Activated T-cell treated with anti-CD3 and anti-CD28 coated beads, Interleukin-2, amount 50 U/mL, for 4 hours (primary cell): ENCODE results near the gene NXF1. TPM values are rescaled to one million over a fixed set of nuclear protein-coding genes. Genes with fewer than 3 reads are reported as not detected.

Experiments
- ATAC-seq, 2 donors: fragments of 200-7000 bp; cut with Tn5 transposase; one replicate each; pipeline ENCODE4 v1.10.0; 2021
- DNase-seq: peaks from one replicate; pipeline ENCODE4 v3.0.0-alpha.2; 2020
- H3K27me3 Mint-ChIP-seq: one replicate; pipeline ENCODE4 v1.8.0; 2021; ENCODE audit warnings: low read depth, mixed read lengths
- H3K36me3 Mint-ChIP-seq: one replicate; pipeline ENCODE4 v1.8.0; 2022; ENCODE audit warnings: mixed read lengths; ENCODE audit not compliant: insufficient read depth
- H3K4me1 Mint-ChIP-seq: one replicate; pipeline ENCODE4 v1.8.0; 2021; ENCODE audit warnings: low read depth, mixed read lengths
- H3K4me3 Mint-ChIP-seq: one replicate; pipeline ENCODE4 v1.8.0; 2021; ENCODE audit warnings: mild to moderate bottlenecking, moderate library complexity, mixed read lengths
- H3K9me3 Mint-ChIP-seq: one replicate; pipeline ENCODE4 v1.8.0; 2021; ENCODE audit warnings: mixed read lengths
- total RNA-seq, 3 donors: library from RNA; stranded (reverse); gene quantifications; one replicate each; pipeline ENCODE4 v1.2.1, GENCODE V29; 2021

Gene NXF1
- total RNA-seq, 3 donors from 2014 or later, result 138 to 180 (median 158) TPM

DNA sequence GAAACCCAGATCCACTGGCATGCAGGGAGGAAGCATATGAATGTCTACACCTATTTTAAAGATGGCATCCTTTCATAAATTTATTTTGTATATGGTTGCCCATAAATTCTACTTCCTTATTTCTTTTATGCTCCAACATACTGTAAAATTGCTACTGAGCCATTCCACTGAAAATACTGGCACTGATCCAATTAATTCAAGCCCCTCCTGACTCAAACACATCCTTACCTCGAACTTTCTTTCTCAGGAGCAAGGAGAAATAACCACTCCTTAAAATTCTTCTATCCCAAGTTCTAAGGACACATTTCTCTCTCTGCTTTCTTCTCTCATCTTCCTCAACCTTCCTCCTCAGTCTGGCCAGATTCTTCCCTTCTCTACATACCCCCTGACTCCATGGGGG, 5.5 kb upstream of the NXF1 start:
- peaks cover 9% of the 10 kb centered on the region for H3K4me1 Mint-ChIP-seq
- no peak for ATAC-seq
- no peaks in the 10 kb centered on the region for H3K36me3 Mint-ChIP-seq
- H3K27me3 Mint-ChIP-seq, result no peaks in the 10 kb centered on the region
- no peak for DNase-seq
- H3K4me3 Mint-ChIP-seq, result no peak overlapping the region
- no peaks in the 10 kb centered on the region for H3K9me3 Mint-ChIP-seq

DNA sequence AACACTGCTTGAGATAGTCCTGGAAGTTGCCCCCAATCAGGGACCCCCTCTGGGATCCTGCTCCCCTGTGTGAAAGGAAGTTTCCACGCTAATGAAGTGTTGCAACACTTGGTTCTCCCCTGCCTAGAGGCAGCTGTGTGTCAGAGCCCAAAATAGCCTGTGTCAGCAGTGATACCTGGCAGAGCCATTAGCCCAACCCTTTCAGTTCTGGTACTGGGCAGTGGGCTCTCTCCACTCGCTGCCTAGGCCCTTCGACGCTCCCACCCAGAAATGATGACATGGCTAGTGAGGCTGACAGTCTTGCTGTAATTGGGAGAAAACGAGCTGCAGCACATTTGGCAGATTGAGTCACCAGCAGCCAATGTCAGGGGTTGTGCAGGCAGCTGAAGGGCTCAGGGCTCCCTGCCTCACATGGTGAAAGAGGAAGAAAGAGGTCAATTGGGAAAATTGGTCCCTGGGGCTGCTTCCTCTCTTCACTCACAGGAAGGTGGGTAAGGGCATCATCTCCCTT, 1.4 kb upstream of the NXF1 start:
- DNase-seq, result no peak
- H3K27me3 Mint-ChIP-seq, result no peaks in the 10 kb centered on the region

DNA sequence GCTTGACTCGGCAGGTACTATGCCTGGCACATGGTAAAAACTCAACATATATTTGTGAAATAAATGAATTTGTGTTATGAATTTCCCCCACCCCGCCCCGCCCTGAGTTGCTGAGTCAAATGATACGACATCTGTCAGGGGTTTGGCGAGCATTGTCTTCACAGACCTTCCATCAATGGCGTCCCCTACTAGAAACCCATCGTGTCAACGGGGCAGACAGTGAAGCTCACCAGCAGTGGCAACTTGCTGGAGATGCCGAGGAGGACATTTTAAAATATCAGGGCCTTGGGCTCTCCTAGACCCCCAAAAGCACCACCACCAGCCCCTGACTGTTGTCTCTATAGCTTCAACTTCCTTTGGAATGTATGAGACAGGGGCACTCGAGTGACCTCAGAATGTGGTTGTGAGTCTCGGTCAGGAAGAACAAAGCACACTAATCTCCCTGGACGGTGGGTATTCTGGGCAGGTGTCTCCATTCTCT, 761 bp upstream of the NXF1 start:
- ATAC-seq, result peak; percentile 17 to 25
- peak overlapping the region; percentile 100 for H3K4me3 Mint-ChIP-seq
- DNase-seq, result peak; percentile 18
- no peaks in the 10 kb centered on the region for H3K9me3 Mint-ChIP-seq
- peaks cover 27% of the 10 kb centered on the region for H3K4me1 Mint-ChIP-seq
- H3K27me3 Mint-ChIP-seq, result no peaks in the 10 kb centered on the region
- peaks cover 26% of the 10 kb centered on the region for H3K36me3 Mint-ChIP-seq

More for the DNA sequence above, 1.4 kb upstream of the NXF1 start:
- Mint-ChIP-seq H3K9me3 (no peaks in the 10 kb centered on the region), H3K36me3 (peaks cover 20% of the 10 kb centered on the region), H3K4me1 (peaks cover 27% of the 10 kb centered on the region), H3K4me3 (peak overlapping the region; percentile 100)
- ATAC-seq, result no peak

DNA sequence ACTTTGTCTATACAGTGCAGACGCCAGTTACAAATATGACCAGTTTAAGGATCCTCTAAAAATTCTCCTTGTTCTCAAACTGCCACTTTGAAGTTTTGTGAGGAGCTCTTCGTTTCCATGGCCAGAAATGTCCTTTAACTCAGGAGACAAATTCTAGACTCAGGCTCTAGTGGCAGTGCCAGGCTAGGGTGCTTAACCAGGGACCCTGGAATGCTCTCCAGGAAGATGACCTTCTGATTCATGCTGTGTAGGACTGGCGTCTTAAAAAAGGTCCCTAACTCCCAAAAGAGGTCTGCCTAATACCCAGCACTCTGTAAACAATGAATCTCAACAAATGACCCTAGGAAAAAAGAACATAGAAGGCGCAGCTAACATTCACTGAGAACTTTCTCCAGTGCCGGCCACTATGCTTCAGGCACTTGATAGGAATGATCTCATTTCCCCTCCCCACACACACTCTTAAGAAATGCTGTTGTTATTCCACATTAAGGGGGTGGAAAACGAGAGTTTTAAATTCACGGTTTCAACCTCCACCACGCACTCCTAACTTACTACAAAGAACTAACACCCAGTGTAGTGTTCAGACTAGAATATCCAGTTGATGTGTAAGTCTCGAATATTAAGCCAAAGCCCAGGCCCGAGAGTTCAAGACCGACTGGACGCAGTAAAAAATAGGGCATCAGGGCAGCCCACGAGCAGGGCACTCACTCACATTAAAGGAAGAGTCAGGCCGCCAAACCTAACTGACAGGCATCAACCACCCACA, 747 bp downstream of the NXF1 start:
- Mint-ChIP-seq H3K4me3 (peak overlapping the region; percentile 100), H3K36me3 (peaks cover 34% of the 10 kb centered on the region), H3K27me3 (no peaks in the 10 kb centered on the region), H3K4me1 (peaks cover 27% of the 10 kb centered on the region), H3K9me3 (no peaks in the 10 kb centered on the region)
- ATAC-seq (peak; percentile 54), DNase-seq (no peak)

DNA sequence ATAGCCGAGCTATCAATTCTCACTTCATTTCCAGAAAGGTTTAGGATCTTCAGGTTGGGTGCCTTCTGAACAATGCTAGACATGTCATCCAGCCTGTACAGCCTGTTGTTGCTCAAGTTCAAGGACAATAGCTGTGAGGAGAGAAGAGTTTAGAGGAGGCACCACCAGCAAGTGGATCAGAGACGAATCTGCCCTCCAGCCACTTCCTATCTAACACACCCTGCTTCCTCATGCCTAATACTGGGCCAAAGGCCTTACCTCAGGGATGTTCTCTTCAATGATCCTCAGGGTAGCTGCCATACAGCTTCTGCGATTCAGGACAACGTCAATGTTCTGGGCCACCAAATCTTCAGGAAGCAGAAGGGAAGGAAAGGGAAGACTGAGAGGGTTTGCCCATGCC, 4.2 kb downstream of the NXF1 start:
- Mint-ChIP-seq H3K4me3 (no peak overlapping the region), H3K9me3 (no peaks in the 10 kb centered on the region), H3K36me3 (peaks cover 52% of the 10 kb centered on the region), H3K4me1 (peaks cover 19% of the 10 kb centered on the region), H3K27me3 (no peaks in the 10 kb centered on the region)
- DNase-seq, result no peak
- no peak for ATAC-seq

DNA sequence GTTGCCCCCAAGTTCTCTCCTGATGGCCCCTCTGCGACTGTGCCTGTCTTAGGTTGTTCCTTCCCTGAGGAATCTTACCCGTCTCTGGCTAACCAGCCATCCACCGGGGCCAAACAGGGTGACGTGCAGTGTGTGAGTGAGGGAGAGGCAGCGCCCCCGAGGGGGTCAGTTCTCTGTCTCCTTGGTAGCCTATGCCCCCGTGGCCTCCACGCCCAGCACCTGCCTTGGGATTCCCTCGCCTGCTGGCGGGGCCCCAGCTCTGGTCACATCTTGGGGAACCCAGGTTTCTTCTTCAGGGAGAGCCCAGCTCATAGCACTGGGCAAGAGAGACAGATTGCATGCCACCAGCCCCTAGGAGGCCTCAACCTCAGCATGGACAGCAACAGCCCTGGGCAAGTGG, 5.8 kb downstream of the NXF1 start:
- no peak for ATAC-seq
- no peak for DNase-seq
- no peak overlapping the region for H3K4me3 Mint-ChIP-seq
- H3K4me1 Mint-ChIP-seq, result peaks cover 16% of the 10 kb centered on the region
- H3K36me3 Mint-ChIP-seq, result peaks cover 66% of the 10 kb centered on the region
- H3K9me3 Mint-ChIP-seq, result no peaks in the 10 kb centered on the region
- no peaks in the 10 kb centered on the region for H3K27me3 Mint-ChIP-seq

DNA sequence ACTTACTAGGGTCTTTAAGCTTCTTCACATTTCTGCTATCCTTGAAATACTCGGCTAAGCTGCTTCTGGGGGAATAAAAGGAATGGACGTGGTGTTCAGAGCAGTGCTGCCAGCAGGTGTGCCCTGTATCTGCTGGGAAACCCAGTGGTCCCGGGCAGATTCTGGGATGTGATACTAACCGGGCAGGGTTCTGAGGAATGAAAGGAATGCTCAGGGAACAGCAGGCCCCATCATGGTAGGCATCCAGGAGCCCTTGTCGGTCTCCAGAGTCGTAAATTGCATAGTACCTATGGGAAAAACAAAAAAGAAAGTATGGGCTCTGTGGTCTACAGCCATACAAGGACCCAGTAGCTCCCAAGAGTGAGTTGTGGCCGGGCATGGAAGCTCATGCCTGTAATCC, 9.0 kb downstream of the NXF1 start:
- Mint-ChIP-seq H3K4me3 (no peak overlapping the region), H3K36me3 (peaks cover 53% of the 10 kb centered on the region), H3K27me3 (no peaks in the 10 kb centered on the region), H3K9me3 (no peaks in the 10 kb centered on the region), H3K4me1 (peaks cover 13% of the 10 kb centered on the region)
- DNase-seq (no peak), ATAC-seq (no peak)

DNA sequence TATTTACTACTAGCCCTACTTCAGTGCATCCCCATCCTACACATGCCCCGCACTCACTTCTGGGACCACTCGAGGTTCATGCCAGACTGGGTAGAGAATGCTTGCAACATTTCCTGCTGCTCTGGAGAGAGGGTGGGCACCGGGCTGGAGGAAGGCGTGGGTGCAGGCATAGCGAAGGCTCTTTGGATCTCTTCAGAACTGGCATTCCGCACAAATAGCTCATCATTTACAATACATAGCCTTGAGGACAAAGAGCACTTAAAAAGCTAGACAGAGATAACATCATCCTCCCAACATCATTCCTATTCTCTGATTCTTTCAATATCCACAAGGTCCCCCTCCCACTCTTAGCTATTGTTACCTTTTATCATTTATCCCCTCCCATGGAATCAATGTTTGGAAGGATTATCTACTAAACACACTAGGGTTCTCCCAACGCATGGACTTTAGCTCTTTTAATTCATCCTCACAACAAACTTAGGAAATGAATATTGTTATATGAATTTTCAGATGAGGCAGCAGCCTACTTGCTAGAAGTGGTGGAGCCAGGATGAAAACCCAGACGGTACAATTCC, 11.0 kb downstream of the NXF1 start:
- H3K4me3 Mint-ChIP-seq, result no peak overlapping the region
- peaks cover 41% of the 10 kb centered on the region for H3K36me3 Mint-ChIP-seq
- no peak for DNase-seq
- H3K9me3 Mint-ChIP-seq, result no peaks in the 10 kb centered on the region
- no peaks in the 10 kb centered on the region for H3K27me3 Mint-ChIP-seq
- peaks cover 31% of the 10 kb centered on the region for H3K4me1 Mint-ChIP-seq
- ATAC-seq, result no peak

DNA sequence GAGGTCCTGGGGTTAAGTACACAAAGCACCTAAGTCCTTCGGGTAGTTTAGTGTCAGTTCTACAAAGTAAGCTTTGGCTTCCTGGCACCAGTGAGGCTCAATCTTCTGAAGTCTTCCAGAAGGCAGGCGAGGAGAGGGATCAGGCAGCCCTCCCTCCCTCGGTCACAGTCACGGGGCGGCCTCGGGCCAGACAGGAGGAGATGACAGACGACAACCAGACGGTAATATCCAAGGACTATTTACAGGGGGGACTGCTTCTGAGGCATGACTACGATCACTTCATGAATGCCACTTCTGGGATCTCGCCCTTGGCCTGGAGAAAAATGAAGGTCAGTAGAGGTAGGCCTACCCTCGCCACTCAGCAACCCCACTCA, 13.1 kb downstream of the NXF1 start:
- peaks cover 29% of the 10 kb centered on the region for H3K36me3 Mint-ChIP-seq
- peaks cover 47% of the 10 kb centered on the region for H3K4me1 Mint-ChIP-seq
- ATAC-seq (no peak), DNase-seq (no peak)
- peak overlapping the region; percentile 90 for H3K4me3 Mint-ChIP-seq
- H3K27me3 Mint-ChIP-seq, result no peaks in the 10 kb centered on the region
- no peaks in the 10 kb centered on the region for H3K9me3 Mint-ChIP-seq

DNA sequence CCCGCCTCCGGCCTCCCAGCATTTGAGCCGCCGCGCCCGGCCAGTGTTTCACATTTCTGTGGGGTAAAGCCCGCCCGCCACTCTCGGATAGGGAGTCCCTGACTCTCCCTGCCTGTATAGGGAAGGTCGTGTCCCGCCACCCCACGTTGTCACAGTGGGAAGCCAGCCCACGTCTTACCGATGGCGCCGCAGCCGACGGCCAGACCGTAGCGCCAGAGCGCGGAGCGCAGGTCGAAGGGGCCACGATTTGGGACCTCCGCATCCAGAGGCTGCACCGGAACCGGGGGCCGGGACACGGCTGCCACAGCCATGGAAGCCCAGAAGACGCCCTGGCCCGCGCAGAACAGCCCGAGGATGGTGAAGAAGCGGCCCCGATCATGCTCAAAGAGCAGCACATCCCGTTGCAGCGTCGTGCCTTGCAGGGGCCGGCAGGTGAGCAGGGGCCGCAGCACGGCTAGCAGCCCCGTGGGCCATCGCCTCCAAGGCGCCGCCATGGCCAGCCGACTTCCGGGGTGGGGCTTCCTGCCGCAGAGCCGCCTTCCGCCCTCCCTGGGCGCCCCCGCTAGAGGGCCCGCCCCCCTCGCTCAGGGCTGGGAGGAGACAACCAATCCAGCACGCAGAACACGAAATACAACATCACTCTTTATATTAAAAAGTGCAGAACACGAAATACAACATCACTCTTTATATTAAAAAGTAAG, 13.6 kb downstream of the NXF1 start, which contains the start of gene TMEM223:
TMEM223 (minus strand) TSS at position 506 of the 701 bp plus-strand sequence; CDS start at position 494, 12 bp downstream.
- no peaks in the 10 kb centered on the region for H3K9me3 Mint-ChIP-seq
- H3K4me3 Mint-ChIP-seq, result peak within 1 kb of the TSS; percentile 90
- peaks cover 48% of the 10 kb centered on the region for H3K4me1 Mint-ChIP-seq
- peak; percentile 77 to 81 for ATAC-seq
- H3K27me3 Mint-ChIP-seq, result no peaks in the 10 kb centered on the region
- H3K36me3 Mint-ChIP-seq, result peaks cover 27% of the 10 kb centered on the region
- peak; percentile 85 for DNase-seq

DNA sequence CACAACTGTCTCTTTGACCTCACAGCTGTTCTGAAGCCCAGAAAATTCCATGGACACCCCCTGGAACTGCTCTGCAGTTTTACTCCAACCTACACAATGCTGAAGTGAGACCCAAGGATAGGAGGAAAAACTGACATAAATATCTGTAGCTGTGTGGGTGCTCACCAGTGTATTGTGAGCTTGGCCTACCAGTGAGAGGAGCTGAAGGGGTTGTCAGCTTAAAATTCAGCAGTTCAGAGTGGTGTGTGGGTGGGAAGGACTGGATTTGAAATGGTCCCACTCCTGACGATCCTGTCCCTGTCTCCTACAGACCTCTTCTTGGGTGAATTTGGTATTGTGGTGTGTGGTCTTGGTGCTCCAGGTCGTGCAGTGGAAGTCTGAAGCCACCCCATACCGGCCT, 15.7 kb downstream of the NXF1 start:
- DNase-seq (no peak), ATAC-seq (no peak)
- Mint-ChIP-seq H3K36me3 (peaks cover 11% of the 10 kb centered on the region), H3K4me1 (peaks cover 57% of the 10 kb centered on the region), H3K4me3 (peak overlapping the region; percentile 93), H3K27me3 (no peaks in the 10 kb centered on the region), H3K9me3 (no peaks in the 10 kb centered on the region)

DNA sequence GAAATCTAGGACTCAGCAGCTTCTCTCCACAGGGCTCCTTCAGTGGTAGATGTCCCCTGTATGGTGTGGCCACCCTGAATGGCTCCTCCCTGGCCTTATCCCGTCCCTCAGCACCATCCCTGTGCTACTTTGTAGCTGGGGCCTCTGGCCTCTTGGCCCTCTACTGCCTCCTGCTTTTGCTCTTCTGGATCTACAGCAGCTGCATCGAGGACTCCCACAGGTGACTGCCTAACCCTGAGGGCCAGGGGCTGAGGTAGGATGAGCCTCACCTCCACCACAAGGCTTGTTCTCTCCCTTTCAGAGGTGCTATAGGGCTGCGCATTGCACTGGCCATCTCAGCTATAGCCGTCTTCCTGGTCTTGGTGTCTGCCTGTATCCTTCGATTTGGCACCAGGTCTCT, 16.2 kb downstream of the NXF1 start:
- ATAC-seq (no peak), DNase-seq (no peak)
- peaks cover 54% of the 10 kb centered on the region for H3K4me1 Mint-ChIP-seq
- no peaks in the 10 kb centered on the region for H3K27me3 Mint-ChIP-seq
- peaks cover 6% of the 10 kb centered on the region for H3K36me3 Mint-ChIP-seq
- H3K4me3 Mint-ChIP-seq, result peak overlapping the region; percentile 93
- no peaks in the 10 kb centered on the region for H3K9me3 Mint-ChIP-seq

DNA sequence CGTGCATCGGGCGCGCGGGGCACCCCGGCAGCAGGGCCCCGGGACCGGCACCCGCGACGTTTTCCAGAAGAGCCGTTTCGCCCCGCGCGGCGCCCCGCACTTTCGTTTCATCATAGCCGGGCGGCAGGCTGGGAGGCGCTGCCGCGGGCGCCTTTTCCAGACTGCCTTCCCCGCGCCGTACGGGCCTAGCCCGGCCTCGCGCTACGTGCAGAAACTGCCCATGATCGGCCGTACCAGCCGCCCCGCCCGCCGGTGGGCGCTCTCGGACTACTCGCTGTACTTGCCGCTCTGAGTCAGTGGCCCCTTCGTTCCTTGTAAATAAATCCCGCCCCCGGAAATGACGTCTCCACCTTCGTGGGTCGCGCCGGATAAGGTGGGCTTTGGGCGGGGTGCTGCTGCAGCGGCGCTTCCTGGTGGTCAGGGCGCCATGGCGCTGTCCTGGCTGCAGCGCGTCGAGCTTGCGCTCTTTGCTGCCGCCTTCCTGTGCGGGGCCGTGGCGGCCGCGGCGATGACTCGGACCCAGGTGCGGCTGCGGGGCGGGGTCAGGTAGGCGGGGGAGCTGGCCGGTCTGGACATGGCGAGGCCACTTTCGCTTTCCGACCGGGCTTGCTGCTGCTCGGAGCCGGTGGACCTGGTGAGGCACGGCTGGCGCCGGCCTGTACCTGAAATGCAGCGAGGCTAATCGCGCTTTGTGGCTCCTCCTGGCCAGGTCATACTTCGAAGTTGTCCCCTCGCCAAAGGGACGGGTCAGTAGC, 18.1 kb downstream of the NXF1 start, which contains the start of gene TMEM179B:
TMEM179B (plus strand) TSS at position 398 of the 755 bp plus-strand sequence; CDS start at position 428, 30 bp downstream.
- H3K9me3 Mint-ChIP-seq, result no peaks in the 10 kb centered on the region
- no peaks in the 10 kb centered on the region for H3K27me3 Mint-ChIP-seq
- H3K4me3 Mint-ChIP-seq, result peak within 1 kb of the TSS; percentile 93
- H3K4me1 Mint-ChIP-seq, result peaks cover 47% of the 10 kb centered on the region
- DNase-seq, result peak; percentile 97
- H3K36me3 Mint-ChIP-seq, result peaks cover 6% of the 10 kb centered on the region
- ATAC-seq, result peak; percentile 69 to 71
